Stimulated activated CD4-positive, alpha-beta T cell treated with anti-CD3 and anti-CD28 coated beads, Interleukin-1b, Interleukin-23, amount 100 ng/mL, for 24 hours (primary cell): ENCODE data around the gene KCNA4.
"Not testable (repeated sequence)": the region's sequence is repeated elsewhere in the genome, so short reads cannot be mapped to it uniquely, and the experiment has no call there.

Source experiments
- DNase-seq, 4 experiments: peaks; one replicate each; pipeline ENCODE4 v3.0.0-alpha.2; 2020; ENCODE audit warnings: low read depth in 4 of 4, low spot score in 1 of 4

KCNA4 gene

DNA sequence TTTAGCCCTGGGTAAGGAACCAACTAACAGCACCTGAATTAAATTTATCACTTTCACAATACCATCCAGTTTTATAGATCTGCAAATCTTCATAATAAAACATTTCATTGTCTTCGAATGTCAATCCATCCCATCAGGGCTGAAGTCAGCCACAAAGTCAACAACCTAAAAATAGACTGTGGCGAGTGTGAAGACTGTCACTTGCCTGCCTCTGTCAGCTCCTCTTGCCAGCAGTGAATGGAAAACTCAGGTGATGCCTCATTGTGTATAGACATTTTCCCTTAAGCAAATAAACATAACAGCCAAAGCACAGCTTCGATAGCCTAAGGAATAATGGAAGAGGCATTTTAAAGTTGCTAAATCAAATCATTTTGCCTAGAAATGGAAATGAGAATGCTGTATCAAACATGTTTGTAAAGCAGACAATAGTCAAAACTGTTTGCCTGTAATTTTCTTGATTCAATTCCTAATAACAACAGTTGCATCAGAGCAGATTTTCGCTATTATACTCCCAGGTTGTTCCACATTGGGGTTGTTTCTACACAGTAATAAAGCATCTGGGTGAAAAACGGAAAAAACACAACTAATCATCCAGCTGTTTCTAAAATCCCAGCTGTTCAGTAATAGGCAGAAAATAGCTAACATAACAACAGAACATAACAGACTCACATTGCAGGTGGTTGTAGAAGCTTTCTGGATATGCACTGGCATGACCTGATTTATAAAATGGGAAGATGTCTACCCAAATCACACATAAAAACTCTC lies 15.7 kb downstream of the KCNA4 start:
- DNase-seq = no peak

DNA sequence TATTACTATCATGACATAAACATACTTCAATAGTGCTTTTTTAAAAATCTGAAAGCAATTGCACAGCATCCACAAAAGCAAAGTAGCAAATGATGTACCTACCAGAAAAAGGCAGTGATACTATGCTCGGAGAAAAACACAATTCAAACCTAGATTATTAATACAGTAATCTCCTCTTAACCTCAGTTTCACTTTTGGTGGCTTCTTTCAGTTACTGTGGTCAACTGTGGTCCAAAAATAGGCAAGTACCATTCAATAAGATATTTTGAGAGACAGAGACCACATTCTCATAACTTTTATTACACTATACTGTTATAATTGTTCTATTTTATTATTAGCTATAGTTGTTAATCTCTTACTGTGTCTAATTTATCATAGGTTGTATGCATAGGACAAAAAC lies 20.8 kb downstream of the KCNA4 start:
- DNase-seq = no peak

DNA sequence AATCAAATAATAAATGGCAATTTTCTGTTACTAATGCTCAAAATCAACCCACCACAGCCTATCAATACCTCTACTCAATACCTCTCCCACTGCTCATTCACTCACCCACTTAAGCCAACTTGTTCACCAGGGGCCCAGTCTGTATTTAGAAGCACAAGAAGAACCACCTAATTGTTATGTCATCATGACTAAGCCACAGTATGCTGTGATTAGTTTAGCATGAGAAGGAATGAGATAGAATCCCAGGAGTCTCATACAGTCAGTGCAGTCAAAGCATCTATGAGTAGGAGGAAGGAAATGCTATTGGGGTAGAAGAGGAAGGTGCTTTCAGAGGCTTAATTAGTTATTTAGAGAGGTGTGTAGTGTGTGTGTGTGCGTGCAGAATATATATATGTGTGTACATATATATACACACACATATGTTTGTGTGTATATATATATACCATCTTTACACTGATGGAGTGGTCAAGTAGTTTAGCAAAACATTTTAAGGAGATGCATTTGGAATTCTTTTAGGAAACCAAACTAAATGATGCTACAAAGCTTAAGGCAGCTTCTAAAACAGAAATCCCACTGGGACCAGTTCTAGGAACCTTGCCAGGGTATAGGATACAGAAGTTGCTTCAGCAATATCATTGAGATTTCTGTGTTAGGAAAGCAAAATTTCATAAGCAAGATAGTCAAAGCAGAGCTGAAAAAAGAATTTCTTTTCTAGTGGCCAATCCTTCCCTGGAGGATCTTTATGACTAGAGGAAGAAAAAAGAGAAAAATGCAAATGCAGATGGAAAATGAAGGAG lies 27.5 kb downstream of the KCNA4 start:
- DNase-seq = no peak

DNA sequence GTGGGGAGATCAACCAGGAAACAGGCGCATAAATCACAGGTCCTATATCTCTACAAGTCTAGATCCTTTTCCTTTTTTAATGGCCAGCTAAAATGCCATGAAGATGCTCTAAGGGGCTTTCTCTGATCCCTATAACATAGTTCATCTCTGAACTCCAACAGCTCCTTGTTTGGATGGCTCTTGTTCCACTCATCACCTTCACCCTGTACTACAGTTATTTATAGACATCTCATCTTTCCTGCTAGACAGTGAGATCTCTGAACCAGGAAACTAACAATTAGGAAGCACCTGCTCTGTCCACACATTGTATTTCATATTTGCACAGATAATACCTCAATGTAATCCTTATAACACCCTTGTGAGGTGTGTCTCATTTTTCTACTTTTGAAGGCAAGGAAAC lies 31.6 kb downstream of the KCNA4 start:
- DNase-seq = no peak

DNA sequence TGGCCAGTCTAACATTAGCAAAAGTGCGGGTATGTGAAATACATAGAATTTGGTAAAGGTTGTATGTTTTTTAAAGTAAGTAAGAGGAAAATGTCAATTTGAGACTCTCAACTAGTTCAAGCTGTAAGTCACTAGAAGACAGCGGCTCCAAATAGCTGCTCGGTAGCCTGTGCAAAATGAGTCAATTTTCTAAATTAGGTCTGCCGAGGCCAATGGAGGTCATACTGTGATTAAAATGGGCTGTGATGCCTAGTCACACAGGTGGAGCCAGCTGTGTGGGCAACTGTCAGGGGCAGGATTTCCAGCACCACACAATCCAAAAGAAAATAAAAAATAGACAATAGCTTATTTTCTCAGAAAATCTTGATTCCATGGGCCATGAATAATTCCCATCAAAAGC lies 32.3 kb downstream of the KCNA4 start:
- no peak for DNase-seq

DNA sequence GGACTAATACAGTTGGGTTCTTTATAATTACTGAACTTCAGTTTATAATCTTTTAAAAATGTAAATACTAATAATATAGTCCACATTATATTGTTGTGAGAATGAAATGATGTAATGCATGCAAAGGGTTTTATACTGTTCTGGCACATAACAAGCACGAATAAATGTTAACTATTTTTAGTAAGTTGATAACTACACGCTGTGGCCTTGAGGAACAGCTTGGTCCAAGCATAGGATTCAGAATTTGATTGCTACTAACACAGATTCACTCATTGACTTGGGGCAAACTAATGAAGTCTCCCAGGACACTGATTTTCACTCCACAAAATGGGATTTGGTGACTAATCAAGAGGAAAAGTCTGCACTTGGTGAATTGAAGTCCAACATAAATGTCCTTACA lies 38.3 kb downstream of the KCNA4 start:
- DNase-seq = no peak

DNA sequence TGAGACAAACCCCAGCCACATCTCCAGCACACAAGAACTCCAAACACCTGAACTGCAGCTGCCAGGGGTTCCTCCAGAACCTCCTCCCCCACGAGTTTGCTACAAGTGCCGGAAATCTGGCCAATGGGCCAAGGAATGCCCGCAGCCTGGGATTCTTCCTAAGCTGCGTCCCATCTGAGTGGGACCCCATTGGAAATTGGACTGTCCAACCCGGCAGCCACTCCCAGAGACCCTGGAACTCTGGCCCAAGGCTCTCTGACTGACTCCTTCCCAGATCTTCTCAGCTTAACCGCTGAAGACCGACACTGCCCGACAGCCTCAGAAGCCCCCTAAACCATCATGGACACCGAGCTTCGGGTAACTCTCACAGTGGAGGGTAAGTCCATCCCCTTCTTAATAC lies 41.2 kb downstream of the KCNA4 start:
- not testable (repeated sequence) for DNase-seq

DNA sequence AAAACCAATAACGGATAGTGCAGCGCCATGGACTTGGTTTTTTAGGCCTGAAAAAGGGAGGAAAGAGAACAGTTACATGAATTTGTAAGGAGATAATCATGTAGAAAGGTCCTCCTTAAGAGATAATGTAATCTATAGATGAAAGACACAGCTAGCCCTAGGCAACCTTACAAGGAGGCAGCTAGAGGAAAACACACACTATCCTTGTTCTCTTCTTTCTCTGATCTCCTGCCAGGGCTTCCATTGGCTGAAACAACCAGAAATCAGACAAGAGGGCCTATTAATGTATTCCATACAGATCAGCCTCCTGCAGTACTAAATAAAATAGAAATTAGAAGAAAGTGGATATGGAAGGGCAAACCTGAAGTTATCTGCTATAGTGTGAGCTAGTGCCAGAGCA lies 53.0 kb downstream of the KCNA4 start:
- DNase-seq = no peak

DNA sequence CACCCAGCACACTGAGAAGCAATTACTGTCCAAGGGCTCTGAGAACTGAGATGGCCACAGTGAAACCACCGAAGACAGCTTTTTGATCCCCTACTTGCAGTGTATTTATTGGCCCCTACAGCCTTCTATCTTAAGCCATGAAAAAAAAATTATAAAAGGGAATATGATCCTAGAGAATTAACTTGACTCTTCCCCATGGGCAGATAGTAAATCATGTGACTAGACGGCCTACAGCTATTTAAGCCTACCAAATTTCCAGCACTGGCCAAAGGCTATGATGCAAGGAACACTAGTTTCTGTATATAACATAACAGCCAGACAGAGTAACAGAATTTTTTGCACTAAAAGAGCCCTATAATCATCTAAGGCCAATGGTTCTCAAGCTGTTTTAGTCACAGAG lies 53.8 kb downstream of the KCNA4 start:
- no peak for DNase-seq

DNA sequence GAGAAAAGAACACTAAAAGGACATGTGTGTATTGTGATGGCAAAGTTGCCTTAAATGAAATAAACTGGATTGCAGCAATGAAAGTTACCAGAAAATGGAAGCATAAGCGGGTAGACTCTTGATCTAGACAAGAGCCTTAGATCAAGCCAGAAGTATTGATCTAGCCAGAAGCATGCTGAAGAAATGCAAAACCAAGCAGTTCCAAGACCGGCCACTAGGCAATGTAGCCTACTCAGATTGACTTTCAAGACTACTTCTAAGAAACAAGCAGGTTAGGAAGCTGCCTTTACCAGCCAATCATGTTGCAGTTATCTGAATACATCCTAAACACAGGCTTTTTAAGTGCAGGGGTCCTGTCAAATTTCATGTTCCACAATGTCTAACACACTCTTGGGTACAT lies 54.6 kb downstream of the KCNA4 start:
- no peak for DNase-seq
